K562 (cell line): Measurements from ENCODE around the gene CYSRT1. TPM values are rescaled to one million over a fixed set of nuclear protein-coding genes. Genes with fewer than 3 reads are reported as not detected.

ENCODE experiments used
- ASH1L ChIP-seq: fragments of 450-650 bp; IDR thresholded peaks from 2 replicates; pipeline ENCODE4 v1.6.1; 2018; ENCODE audit warnings: borderline replicate concordance, mild to moderate bottlenecking, low read depth; ENCODE audit not compliant: partially characterized antibody
- BCL6 ChIP-seq: fragments of 250-450 bp; sonication (Bioruptor Pico); IDR thresholded peaks from 2 replicates; pipeline ENCODE4 v1.4.0; 2020
- C11orf30 ChIP-seq: fragments of 450-650 bp; IDR thresholded peaks from 2 replicates; pipeline ENCODE4 v1.6.1; 2016; ENCODE audit warnings: low read depth, mild to moderate bottlenecking
- CCNT2 ChIP-seq: IDR thresholded peaks from 2 replicates; pipeline ENCODE4 v1.6.1; 2011; ENCODE audit warnings: borderline replicate concordance, low read depth, mild to moderate bottlenecking, moderate library complexity, mixed read lengths, low read length; ENCODE audit not compliant: insufficient read length; ENCODE audit errors: extremely low read depth
- CEBPG ChIP-seq, 3 experiments: fragments of 200-800 bp in 1 of 3; sonication (Bioruptor generic) in 1 of 3; sonication (generic) in 1 of 3; formaldehyde crosslinking in 1 of 3; IDR thresholded peaks in 2 of 3; conservative IDR thresholded peaks in 1 of 3; 2 replicates each; pipeline versions ENCODE4 v1.6.1 to v1.8.0; 2016 to 2022; ENCODE audit warnings: missing compliant biosample characterization in 2 of 3, missing genetic modification characterization in 2 of 3, mild to moderate bottlenecking in 1 of 3, missing genetic modification reagents in 1 of 3
- ETV6 ChIP-seq, 3 experiments: fragments of 150-350 bp in 1 of 3; sonication (generic) in 1 of 3; formaldehyde crosslinking in 1 of 3; IDR thresholded peaks; 2 replicates each; pipeline versions ENCODE4 v1.6.1 to v1.8.0; 2014 to 2022; ENCODE audit warnings: borderline replicate concordance in 2 of 3, low read depth in 2 of 3, antibody characterized with exemption in 1 of 3, low read length in 1 of 3, mild to moderate bottlenecking in 1 of 3, missing genetic modification reagents in 1 of 3
- HMGN3 ChIP-seq: IDR thresholded peaks from 2 replicates; pipeline ENCODE4 v1.6.1; 2011; ENCODE audit warnings: borderline replicate concordance, low read depth, mild to moderate bottlenecking, mixed read lengths, low read length; ENCODE audit not compliant: insufficient read length; ENCODE audit errors: extremely low read depth
- POLR2G ChIP-seq: fragments of 200-400 bp; formaldehyde crosslinking; IDR thresholded peaks from 2 replicates; pipeline ENCODE4 v1.6.1; 2017; ENCODE audit warnings: low read depth, mild to moderate bottlenecking, antibody characterized with exemption, low read length, moderate library complexity
- PRDM10 ChIP-seq: fragments of 450-650 bp; IDR thresholded peaks from 2 replicates; pipeline ENCODE4 v1.6.1; 2018; ENCODE audit not compliant: partially characterized antibody
- RFX7 ChIP-seq: fragments of 250-450 bp; sonication (Bioruptor Pico); IDR thresholded peaks from 2 replicates; pipeline ENCODE4 v1.5.1; 2021; ENCODE audit warnings: mild to moderate bottlenecking
- SLC30A9 ChIP-seq: fragments of 250-450 bp; sonication (Bioruptor Pico); IDR thresholded peaks from 2 replicates; pipeline ENCODE4 v1.8.0; 2022; ENCODE audit warnings: mild to moderate bottlenecking, moderate library complexity
- SP1 ChIP-seq: sonication (generic); formaldehyde crosslinking; IDR thresholded peaks from 2 replicates; pipeline ENCODE4 v1.8.1; 2022; ENCODE audit warnings: mild to moderate bottlenecking, missing genetic modification reagents
- TCF3 ChIP-seq: sonication (generic); formaldehyde crosslinking; IDR thresholded peaks from 2 replicates; pipeline ENCODE4 v1.4.0; 2020; ENCODE audit warnings: mild to moderate bottlenecking, missing genetic modification reagents
- ZNF217 ChIP-seq: sonication (generic); formaldehyde crosslinking; IDR thresholded peaks from 2 replicates; pipeline ENCODE4 v1.8.0; 2022; ENCODE audit warnings: mild to moderate bottlenecking, missing genetic modification reagents
- polyA plus RNA-seq, 8 experiments: library from polyadenylated mRNA; depleted of rRNA in 4 of 8; stranded (reverse) in 5 of 8; unstranded in 3 of 8; fragments of >200 nt; fragmentation: Nextera tagmentation in 2 of 8; fragmentation: Illumina TruSeq in 1 of 8; extraction: Ambion mirVana in 2 of 8; extraction: Trizol in 1 of 8; gene quantifications; 2 replicates each; pipeline versions ENCODE4 v1.2.1 to v1.2.3, GENCODE V29; 2011 to 2014; ENCODE audit warnings: inconsistent platforms in 1 of 8, missing spikeins in 1 of 8
- total RNA-seq, 7 experiments: library from RNA; depleted of rRNA in 6 of 7; stranded (reverse); fragments of >200 nt in 6 of 7; fragmentation: Illumina TruSeq in 2 of 7; extraction: Trizol in 2 of 7; gene quantifications; 2 replicates each; pipeline versions ENCODE4 v1.2.1 to v1.2.3, GENCODE V29; 2011 to 2021; ENCODE audit warnings: low replicate concordance in 1 of 7
- TF ChIP-seq, protein P1 (sequence below): fragments of 250-450 bp; sonication (Bioruptor Pico); IDR thresholded peaks from 2 replicates; pipeline ENCODE4 v1.5.0; 2022; ENCODE audit warnings: mild to moderate bottlenecking

The CYSRT1 gene
- total and polyA plus RNA-seq, 9 of the 15 experiments (the other 6 are each of a cell fraction or from before 2014, with no cell fraction given), result 0.04 to 1.4 (median 0.42) TPM; not detected in 3

GRCh38 chr9:137240841-137241489 lies 16.0 kb downstream of the CYSRT1 start, which contains the start of gene TUBB4B (continued):
- TF ChIP-seq ZNF217 (no peak), SLC30A9 (CRISPR knock-in tag) (no peak), SP1 (CRISPR knock-in tag) (peak; percentile 95), CCNT2 (peak; percentile 69), PRDM10 (no peak), ASH1L (peak; percentile 99), TCF3 (CRISPR knock-in tag) (no peak), HMGN3 (no peak), POLR2G (peak; percentile 95), C11orf30 (no peak), ETV6 (IDR thresholded peaks at IDR 0.05; ENCODE audit: borderline replicate concordance in 1 of 2, low read depth in 2 of 2, low read length in 1 of 2) (no peak), ETV6 (CRISPR knock-in tag; IDR thresholded peaks at IDR 0.05; ENCODE audit: borderline replicate concordance) (peak; percentile 29; the same call in 1 of the 2 replicates), BCL6 (CRISPR knock-in tag) (no peak), CEBPG (CRISPR knock-in tag; IDR thresholded peaks at IDR 0.05) (no peak), CEBPG (tag; conservative IDR thresholded peaks at IDR 0.05 in 1 of 2, IDR thresholded peaks at IDR 0.05 in 1 of 2) (no peak), RFX7 (CRISPR knock-in tag) (no peak)
- TF ChIP-seq, protein P1, sequence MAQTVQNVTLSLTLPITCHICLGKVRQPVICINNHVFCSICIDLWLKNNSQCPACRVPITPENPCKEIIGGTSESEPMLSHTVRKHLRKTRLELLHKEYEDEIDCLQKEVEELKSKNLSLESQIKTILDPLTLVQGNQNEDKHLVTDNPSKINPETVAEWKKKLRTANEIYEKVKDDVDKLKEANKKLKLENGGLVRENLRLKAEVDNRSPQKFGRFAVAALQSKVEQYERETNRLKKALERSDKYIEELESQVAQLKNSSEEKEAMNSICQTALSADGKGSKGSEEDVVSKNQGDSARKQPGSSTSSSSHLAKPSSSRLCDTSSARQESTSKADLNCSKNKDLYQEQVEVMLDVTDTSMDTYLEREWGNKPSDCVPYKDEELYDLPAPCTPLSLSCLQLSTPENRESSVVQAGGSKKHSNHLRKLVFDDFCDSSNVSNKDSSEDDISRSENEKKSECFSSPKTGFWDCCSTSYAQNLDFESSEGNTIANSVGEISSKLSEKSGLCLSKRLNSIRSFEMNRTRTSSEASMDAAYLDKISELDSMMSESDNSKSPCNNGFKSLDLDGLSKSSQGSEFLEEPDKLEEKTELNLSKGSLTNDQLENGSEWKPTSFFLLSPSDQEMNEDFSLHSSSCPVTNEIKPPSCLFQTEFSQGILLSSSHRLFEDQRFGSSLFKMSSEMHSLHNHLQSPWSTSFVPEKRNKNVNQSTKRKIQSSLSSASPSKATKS (CRISPR knock-in tag), result no peak
